ENCODE data around the gene MCF2L2. TPM values are rescaled to one million over a fixed set of nuclear protein-coding genes. Genes with fewer than 3 reads are reported as not detected.

MCF2L2 gene
- total and polyA plus RNA-seq, 2 of the 13 experiments (the other 11 are each of a cell fraction or from before 2014, with no cell fraction given) = not detected

DNA sequence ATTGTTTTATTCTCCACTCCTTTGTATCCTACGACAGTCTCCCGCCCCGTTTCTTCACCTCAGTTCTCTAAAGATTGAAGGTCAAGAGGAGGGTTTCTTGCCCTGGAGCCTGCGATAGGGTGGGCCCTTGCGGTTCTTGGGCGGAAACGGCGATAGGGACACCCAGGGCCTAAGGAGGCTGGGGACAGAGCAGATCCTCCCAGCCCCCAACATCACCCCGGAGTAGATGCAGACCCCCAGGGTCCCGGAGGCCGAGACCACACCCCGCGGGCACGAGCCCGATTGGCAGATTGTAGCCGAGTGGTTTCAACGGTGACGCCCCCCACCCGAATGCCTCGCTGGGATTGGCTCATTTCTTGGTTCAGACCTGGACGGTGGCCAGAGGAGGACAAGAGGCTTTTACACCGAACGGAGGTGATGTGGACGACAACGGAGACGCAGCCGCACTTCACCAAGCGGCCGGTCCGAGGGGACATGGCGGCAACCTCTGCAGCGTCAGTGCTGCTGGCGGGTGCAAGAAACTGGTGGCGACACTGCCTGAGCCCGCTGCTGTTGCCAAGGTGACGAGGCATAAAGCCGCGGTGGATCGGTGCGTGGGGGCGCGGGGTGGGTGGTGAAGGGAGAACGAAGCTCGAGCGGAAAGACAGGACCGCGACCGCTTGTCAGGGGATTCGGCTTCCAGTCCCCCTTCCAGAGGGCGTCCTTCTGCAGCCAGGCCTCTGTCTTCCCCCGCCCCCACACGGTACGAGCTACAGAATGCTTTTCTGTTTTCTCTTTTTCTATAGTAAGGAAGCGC lies 19.0 kb upstream of the MCF2L2 start (continued):
- TF ChIP-seq, protein P1, sequence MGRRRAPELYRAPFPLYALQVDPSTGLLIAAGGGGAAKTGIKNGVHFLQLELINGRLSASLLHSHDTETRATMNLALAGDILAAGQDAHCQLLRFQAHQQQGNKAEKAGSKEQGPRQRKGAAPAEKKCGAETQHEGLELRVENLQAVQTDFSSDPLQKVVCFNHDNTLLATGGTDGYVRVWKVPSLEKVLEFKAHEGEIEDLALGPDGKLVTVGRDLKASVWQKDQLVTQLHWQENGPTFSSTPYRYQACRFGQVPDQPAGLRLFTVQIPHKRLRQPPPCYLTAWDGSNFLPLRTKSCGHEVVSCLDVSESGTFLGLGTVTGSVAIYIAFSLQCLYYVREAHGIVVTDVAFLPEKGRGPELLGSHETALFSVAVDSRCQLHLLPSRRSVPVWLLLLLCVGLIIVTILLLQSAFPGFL (CRISPR knock-in tag; IDR thresholded peaks at IDR 0.05) = no peak
- TF ChIP-seq FOXP1 (IDR thresholded peaks at IDR 0.05) (no peak), FOXP1 (CRISPR knock-in tag; IDR thresholded peaks at IDR 0.05) (no peak), ZBTB3 (CRISPR knock-in tag; IDR thresholded peaks at IDR 0.05; ENCODE audit: borderline replicate concordance, low read depth) (0 out of 2 replicates have a peak, but pooled peaks have one; percentile 41), ZBTB39 (CRISPR knock-in tag; IDR thresholded peaks at IDR 0.05) (no peak), ATAD3A (CRISPR knock-in tag; IDR thresholded peaks at IDR 0.05) (no peak), CEBPG (CRISPR knock-in tag; IDR thresholded peaks at IDR 0.05) (no peak), XRCC5 (optimal IDR thresholded peaks at IDR 0.05; ENCODE audit: low read length) (peak; percentile 74), CENPX (CRISPR knock-in tag; IDR thresholded peaks at IDR 0.05) (no peak), SIN3A (IDR thresholded peaks at IDR 0.05; ENCODE audit: borderline replicate concordance, low read depth, low read length) (no peak), ZNF101 (CRISPR knock-in tag; IDR thresholded peaks at IDR 0.05; ENCODE audit: borderline replicate concordance, low read depth) (no peak), ZNF749 (CRISPR knock-in tag; IDR thresholded peaks at IDR 0.05; ENCODE audit: borderline replicate concordance) (peak; percentile 65; the same call in 1 of the 2 replicates), TRIM24 (CRISPR knock-in tag; IDR thresholded peaks at IDR 0.05) (no peak), ZMYM2 (CRISPR knock-in tag; IDR thresholded peaks at IDR 0.05) (peak; percentile 64; the same call in 1 of the 2 replicates), ZNF614 (CRISPR knock-in tag; IDR thresholded peaks at IDR 0.05; ENCODE audit: borderline replicate concordance) (peak; percentile 79; the same call in 1 of the 2 replicates), RBM22 (optimal IDR thresholded peaks at IDR 0.05; ENCODE audit: low read length) (no peak), ADNP (CRISPR knock-in tag; IDR thresholded peaks at IDR 0.05) (no peak), KLF15 (CRISPR knock-in tag; IDR thresholded peaks at IDR 0.05; ENCODE audit: borderline replicate concordance) (no peak), ZNF530 (CRISPR knock-in tag; IDR thresholded peaks at IDR 0.05; ENCODE audit: low read depth) (no peak), IRF1 (CRISPR knock-in tag; IDR thresholded peaks at IDR 0.05; ENCODE audit: low read depth) (no peak), ETV6 (CRISPR knock-in tag; conservative IDR thresholded peaks at IDR 0.05) (peak; percentile 93), ZNF607 (CRISPR knock-in tag; IDR thresholded peaks at IDR 0.05; ENCODE audit: borderline replicate concordance) (no peak; the same call in 1 of the 2 replicates), ZNF644 (CRISPR knock-in tag; IDR thresholded peaks at IDR 0.05; ENCODE audit: low read depth) (peak; percentile 66; the same call in 1 of the 2 replicates)
- TF ChIP-seq, protein P2, sequence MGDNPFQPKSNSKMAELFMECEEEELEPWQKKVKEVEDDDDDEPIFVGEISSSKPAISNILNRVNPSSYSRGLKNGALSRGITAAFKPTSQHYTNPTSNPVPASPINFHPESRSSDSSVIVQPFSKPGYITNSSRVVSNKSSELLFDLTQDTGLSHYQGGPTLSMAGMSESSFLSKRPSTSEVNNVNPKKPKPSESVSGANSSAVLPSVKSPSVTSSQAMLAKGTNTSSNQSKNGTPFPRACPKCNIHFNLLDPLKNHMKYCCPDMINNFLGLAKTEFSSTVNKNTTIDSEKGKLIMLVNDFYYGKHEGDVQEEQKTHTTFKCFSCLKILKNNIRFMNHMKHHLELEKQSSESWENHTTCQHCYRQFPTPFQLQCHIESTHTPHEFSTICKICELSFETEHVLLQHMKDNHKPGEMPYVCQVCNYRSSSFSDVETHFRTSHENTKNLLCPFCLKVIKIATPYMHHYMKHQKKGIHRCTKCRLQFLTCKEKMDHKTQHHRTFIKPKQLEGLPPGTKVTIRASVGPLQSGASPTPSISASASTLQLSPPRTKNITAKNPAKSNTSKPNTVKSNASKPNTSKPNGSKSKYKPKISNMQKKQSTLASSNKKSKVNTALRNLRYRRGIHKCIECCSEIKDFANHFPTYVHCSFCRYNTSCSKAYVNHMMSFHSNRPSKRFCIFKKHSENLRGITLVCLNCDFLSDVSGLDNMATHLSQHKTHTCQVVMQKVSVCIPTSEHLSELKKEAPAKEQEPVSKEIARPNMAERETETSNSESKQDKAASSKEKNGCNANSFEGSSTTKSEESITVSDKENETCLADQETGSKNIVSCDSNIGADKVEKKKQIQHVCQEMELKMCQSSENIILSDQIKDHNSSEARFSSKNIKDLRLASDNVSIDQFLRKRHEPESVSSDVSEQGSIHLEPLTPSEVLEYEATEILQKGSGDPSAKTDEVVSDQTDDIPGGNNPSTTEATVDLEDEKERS (CRISPR knock-in tag; IDR thresholded peaks at IDR 0.05) = no peak

Data from HepG2 (cell line).